H9 (cell line): Measurements from ENCODE around the gene CCNF. TPM values are rescaled to one million over a fixed set of nuclear protein-coding genes. Genes with fewer than 3 reads are reported as not detected.

Source experiments
- DNase-seq: peaks from one replicate; pipeline ENCODE4 v3.0.0-alpha.2; 2017
- H2AFZ ChIP-seq: one replicate; pipeline ENCODE4 v1.6.1; 2013; ENCODE audit warnings: mild to moderate bottlenecking, low read length, control low read depth, moderate library complexity
- H2AK5ac ChIP-seq: 2 replicates; pipeline ENCODE4 v1.6.1; 2013; ENCODE audit warnings: low read length, control low read depth, mixed read lengths; ENCODE audit not compliant: insufficient read length
- H2BK120ac ChIP-seq: one replicate; pipeline ENCODE4 v1.6.1; 2013; ENCODE audit warnings: low read depth, mild to moderate bottlenecking, low read length, control low read depth, inconsistent platforms; ENCODE audit not compliant: poor library complexity, severe bottlenecking
- H2BK12ac ChIP-seq: 2 replicates; pipeline ENCODE4 v1.6.1; 2013; ENCODE audit warnings: low read length, control low read depth, mixed read lengths, low read depth; ENCODE audit not compliant: insufficient read length
- H2BK15ac ChIP-seq: 2 replicates; pipeline ENCODE4 v1.6.1; 2013; ENCODE audit warnings: low read depth, low read length, control low read depth
- H2BK20ac ChIP-seq: one replicate; pipeline ENCODE4 v1.6.1; 2013; ENCODE audit warnings: low read depth, mild to moderate bottlenecking, low read length, control low read depth, inconsistent platforms; ENCODE audit not compliant: poor library complexity, severe bottlenecking
- H2BK5ac ChIP-seq: 2 replicates; pipeline ENCODE4 v1.6.1; 2013; ENCODE audit warnings: low read length, control low read depth, mixed read lengths; ENCODE audit not compliant: insufficient read length
- H3K14ac ChIP-seq: 2 replicates; pipeline ENCODE4 v1.6.1; 2013; ENCODE audit warnings: low read length, control low read depth; ENCODE audit not compliant: insufficient read depth
- H3K18ac ChIP-seq: 2 replicates; pipeline ENCODE4 v1.6.1; 2013; ENCODE audit warnings: low read depth, mild to moderate bottlenecking, mixed read lengths, low read length, control low read depth; ENCODE audit not compliant: insufficient read length
- H3K23ac ChIP-seq: 2 replicates; pipeline ENCODE4 v1.6.1; 2013; ENCODE audit warnings: low read length, control low read depth, mixed read lengths, low read depth; ENCODE audit not compliant: insufficient read length
- H3K23me2 ChIP-seq: 2 replicates; pipeline ENCODE4 v1.6.1; 2013; ENCODE audit warnings: low read depth, mild to moderate bottlenecking, mixed read lengths, low read length, control low read depth; ENCODE audit not compliant: insufficient read length, poor library complexity, severe bottlenecking
- H3K27ac ChIP-seq: 2 replicates; pipeline ENCODE4 v1.5.1; 2013; ENCODE audit warnings: low read length, control low read depth, mixed read lengths, low read depth; ENCODE audit not compliant: insufficient read length
- H3K27me3 ChIP-seq: 2 replicates; pipeline ENCODE4 v1.6.1; 2013; ENCODE audit warnings: low read length, control low read depth, inconsistent platforms; ENCODE audit not compliant: insufficient read depth
- H3K4ac ChIP-seq: 2 replicates; pipeline ENCODE4 v1.6.1; 2013; ENCODE audit warnings: low read depth, mild to moderate bottlenecking, control low read depth, inconsistent platforms, low read length, moderate library complexity
- H3K4me1 ChIP-seq: 2 replicates; pipeline ENCODE4 v1.6.1; 2013; ENCODE audit warnings: low read length, control low read depth, inconsistent platforms; ENCODE audit not compliant: insufficient read depth
- H3K4me2 ChIP-seq: 2 replicates; pipeline ENCODE4 v1.6.1; 2013; ENCODE audit warnings: low read length, control low read depth, mixed read lengths; ENCODE audit not compliant: insufficient read length, insufficient read depth
- H3K56ac ChIP-seq: 2 replicates; pipeline ENCODE4 v1.6.1; 2013; ENCODE audit warnings: low read depth, mild to moderate bottlenecking, mixed read lengths, low read length, control low read depth; ENCODE audit not compliant: insufficient read length
- H3K79me1 ChIP-seq: 2 replicates; pipeline ENCODE4 v1.6.1; 2013; ENCODE audit warnings: low read depth, mild to moderate bottlenecking, moderate library complexity, low read length, control low read depth, inconsistent platforms; ENCODE audit not compliant: insufficient read depth, poor library complexity, severe bottlenecking
- H3K79me2 ChIP-seq: 2 replicates; pipeline ENCODE4 v1.6.1; 2013; ENCODE audit warnings: low read length, control low read depth, inconsistent platforms; ENCODE audit not compliant: insufficient read depth
- H3K9ac ChIP-seq: 2 replicates; pipeline ENCODE4 v1.6.1; 2013; ENCODE audit warnings: low read length, control low read depth, mixed read lengths; ENCODE audit not compliant: insufficient read length; ENCODE audit errors: extremely low read depth
- H3K9me3 ChIP-seq: one replicate; pipeline ENCODE4 v1.6.1; 2013; ENCODE audit warnings: low read depth, low read length, inconsistent platforms; ENCODE audit not compliant: control insufficient read depth
- H3T11ph ChIP-seq: one replicate; pipeline ENCODE4 v1.6.1; 2013; ENCODE audit warnings: mild to moderate bottlenecking, low read length, control low read depth, inconsistent platforms
- H4K20me1 ChIP-seq: one replicate; pipeline ENCODE4 v1.6.1; 2013; ENCODE audit not compliant: control insufficient read depth, insufficient read length, insufficient read depth
- H4K5ac ChIP-seq: 2 replicates; pipeline ENCODE4 v1.6.1; 2013; ENCODE audit warnings: low read depth, mild to moderate bottlenecking, mixed read lengths, low read length, control low read depth; ENCODE audit not compliant: insufficient read length
- H4K8ac ChIP-seq: replicated peaks from 2 replicates; pipeline ENCODE4 v1.6.1; 2013; ENCODE audit warnings: low read length, control low read depth, mixed read lengths, low read depth; ENCODE audit not compliant: insufficient read length
- H4K91ac ChIP-seq: 2 replicates; pipeline ENCODE4 v1.6.1; 2013; ENCODE audit warnings: low read depth, mild to moderate bottlenecking, moderate library complexity, mixed read lengths, low read length, control low read depth; ENCODE audit not compliant: insufficient read length
- H3K27ac Mint-ChIP-seq, 3 experiments: 2 replicates in 2 of 3; 3 replicates in 1 of 3; pipeline ENCODE4 v1.8.0; 2020 to 2021; ENCODE audit warnings: mixed read lengths in 3 of 3, mild to moderate bottlenecking in 1 of 3, moderate library complexity in 1 of 3
- H3K27me3 Mint-ChIP-seq: 2 replicates; pipeline ENCODE4 v1.8.0; 2021; ENCODE audit warnings: low read depth, mild to moderate bottlenecking, moderate library complexity, mixed read lengths
- H3K36me3 Mint-ChIP-seq, 3 experiments: 2 replicates in 2 of 3; 3 replicates in 1 of 3; pipeline ENCODE4 v1.8.0; 2020 to 2021; ENCODE audit warnings: low read depth in 3 of 3, mixed read lengths in 3 of 3; ENCODE audit not compliant: insufficient read depth in 1 of 3
- H3K4me1 Mint-ChIP-seq, 2 experiments: 2 replicates each; pipeline ENCODE4 v1.8.0; 2020; ENCODE audit warnings: mixed read lengths in 2 of 2
- H3K4me3 Mint-ChIP-seq, 2 experiments: 2 replicates in 1 of 2; 3 replicates in 1 of 2; pipeline ENCODE4 v1.8.0; 2020 to 2021; ENCODE audit warnings: mild to moderate bottlenecking in 2 of 2, mixed read lengths in 2 of 2, moderate library complexity in 1 of 2
- H3K9me3 Mint-ChIP-seq, 2 experiments: 2 replicates in 1 of 2; 3 replicates in 1 of 2; pipeline ENCODE4 v1.8.0; 2020; ENCODE audit warnings: mild to moderate bottlenecking in 2 of 2, mixed read lengths in 2 of 2, moderate library complexity in 1 of 2
- WGBS: extraction: QIAGEN DNeasy Blood & Tissue Kit; methylation state at CpG from one replicate; pipeline ENCODE4 v1.1.7; 2013; ENCODE audit warnings: missing lambda C conversion rate, low lambda C conversion rate, mixed read lengths; ENCODE audit not compliant: insufficient read length; ENCODE audit errors: extremely low coverage; 5-methylcytosine and 5-hydroxymethylcytosine counted together
- total RNA-seq: library from RNA; stranded (reverse); gene quantifications from 2 replicates; pipeline ENCODE4 v1.2.1, GENCODE V29; 2021
- TF ChIP-seq, protein P1 (sequence below): fragments of 200-600 bp; sonication (generic); conservative IDR thresholded peaks from 3 replicates; pipeline ENCODE4 v1.8.0; 2021; ENCODE audit warnings: antibody characterized with exemption, mild to moderate bottlenecking

CCNF gene
- total RNA-seq, 1 experiment from 2014 or later: 61.6 TPM

DNA sequence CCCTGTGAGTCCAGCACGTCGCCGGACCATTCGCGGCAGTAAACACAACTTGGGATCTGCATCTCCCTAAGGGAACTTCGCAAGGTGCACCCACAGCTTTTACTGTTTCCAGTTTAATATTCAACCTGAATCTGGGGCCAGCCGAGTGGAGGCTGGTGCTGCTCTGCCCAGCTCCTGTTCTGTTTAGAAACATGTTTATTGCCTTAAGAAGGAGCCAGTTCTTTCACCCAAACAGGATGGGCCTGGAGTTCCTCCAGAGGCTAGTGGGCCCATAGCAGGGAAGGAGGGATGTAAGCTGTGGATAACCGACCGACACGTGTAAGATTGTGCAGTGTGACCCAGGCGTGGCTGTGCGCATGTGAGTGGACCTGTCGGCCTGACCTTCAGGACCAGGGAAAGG lies 63.0 kb downstream of the CCNF start:
- no peaks in the 10 kb centered on the region for H4K20me1 ChIP-seq
- H3K4me1 ChIP-seq: no peaks in the 10 kb centered on the region
- no peak overlapping the region for H3K23ac ChIP-seq
- H3K4me2 ChIP-seq: no peak overlapping the region
- H3K27ac Mint-ChIP-seq: peak overlapping the region in 1 of 3 experiments; percentile 39; a peak in 2 of 7 replicates
- no peak overlapping the region for H3K4ac ChIP-seq
- H3K18ac ChIP-seq: no peak overlapping the region
- H2AFZ ChIP-seq: no peak overlapping the region
- no peak overlapping the region for H4K91ac ChIP-seq
- no peak overlapping the region for H3K56ac ChIP-seq
- no peak overlapping the region for H2BK5ac ChIP-seq
- H3K9ac ChIP-seq: no peak overlapping the region
- no peaks in the 10 kb centered on the region for H3K9me3 ChIP-seq
- H4K8ac ChIP-seq: no peak overlapping the region
- H3K79me2 ChIP-seq: no peaks in the 10 kb centered on the region
- H2AK5ac ChIP-seq: no peak overlapping the region
- no peak for DNase-seq
- no peaks in the 10 kb centered on the region for H3K27me3 Mint-ChIP-seq
- H3K4me1 Mint-ChIP-seq: peaks cover 2 to 3% of the 10 kb centered on the region in 2 experiments
- no peak overlapping the region for H2BK15ac ChIP-seq
- no peak overlapping the region for H3T11ph ChIP-seq
- H3K14ac ChIP-seq: no peak overlapping the region
- H4K5ac ChIP-seq: no peak overlapping the region
- no peak overlapping the region for H3K27ac ChIP-seq
- H3K9me3 Mint-ChIP-seq: no peaks in the 10 kb centered on the region
- no peak overlapping the region for H2BK20ac ChIP-seq
- peaks cover 0 to 10% (median 4%) of the 10 kb centered on the region in 3 experiments; a peak in 2 of 7 replicates for H3K36me3 Mint-ChIP-seq
- no CpG with 5 or more reads among the region's 13 CpGs for WGBS
- no peaks in the 10 kb centered on the region for H3K23me2 ChIP-seq
- H3K4me3 Mint-ChIP-seq: no peak overlapping the region
- H3K27me3 ChIP-seq: no peaks in the 10 kb centered on the region
- H2BK12ac ChIP-seq: no peak overlapping the region
- no peaks in the 10 kb centered on the region for H3K79me1 ChIP-seq
- TF ChIP-seq, protein P1, sequence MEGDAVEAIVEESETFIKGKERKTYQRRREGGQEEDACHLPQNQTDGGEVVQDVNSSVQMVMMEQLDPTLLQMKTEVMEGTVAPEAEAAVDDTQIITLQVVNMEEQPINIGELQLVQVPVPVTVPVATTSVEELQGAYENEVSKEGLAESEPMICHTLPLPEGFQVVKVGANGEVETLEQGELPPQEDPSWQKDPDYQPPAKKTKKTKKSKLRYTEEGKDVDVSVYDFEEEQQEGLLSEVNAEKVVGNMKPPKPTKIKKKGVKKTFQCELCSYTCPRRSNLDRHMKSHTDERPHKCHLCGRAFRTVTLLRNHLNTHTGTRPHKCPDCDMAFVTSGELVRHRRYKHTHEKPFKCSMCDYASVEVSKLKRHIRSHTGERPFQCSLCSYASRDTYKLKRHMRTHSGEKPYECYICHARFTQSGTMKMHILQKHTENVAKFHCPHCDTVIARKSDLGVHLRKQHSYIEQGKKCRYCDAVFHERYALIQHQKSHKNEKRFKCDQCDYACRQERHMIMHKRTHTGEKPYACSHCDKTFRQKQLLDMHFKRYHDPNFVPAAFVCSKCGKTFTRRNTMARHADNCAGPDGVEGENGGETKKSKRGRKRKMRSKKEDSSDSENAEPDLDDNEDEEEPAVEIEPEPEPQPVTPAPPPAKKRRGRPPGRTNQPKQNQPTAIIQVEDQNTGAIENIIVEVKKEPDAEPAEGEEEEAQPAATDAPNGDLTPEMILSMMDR: no peak
- H2BK120ac ChIP-seq: no peak overlapping the region
